Large intestine (tissue), 3 donors: Measurements from ENCODE around the gene TMEM238. TPM values are rescaled to one million over a fixed set of nuclear protein-coding genes. Genes with fewer than 3 reads are reported as not detected.

Experiments used
- DNase-seq, 2 donors: peaks; one replicate each; pipeline versions ENCODE4 v3.0.0 to v3.0.0-alpha.2; 2013
- H3K27ac ChIP-seq: one replicate; pipeline ENCODE4 v1.5.1; 2013; ENCODE audit warnings: low read length
- H3K27me3 ChIP-seq: 2 replicates; pipeline ENCODE4 v1.6.1; 2013; ENCODE audit warnings: low read length; ENCODE audit not compliant: control insufficient read depth, insufficient read depth
- H3K36me3 ChIP-seq: 2 replicates; pipeline ENCODE4 v1.6.1; 2013; ENCODE audit warnings: low read length; ENCODE audit not compliant: control insufficient read depth, insufficient read depth
- H3K4me1 ChIP-seq: one replicate; pipeline ENCODE4 v1.6.1; 2013; ENCODE audit warnings: low read length; ENCODE audit not compliant: control insufficient read depth, insufficient read depth
- H3K4me3 ChIP-seq: one replicate; pipeline ENCODE4 v1.5.1; 2013; ENCODE audit warnings: low read length
- H3K9me3 ChIP-seq: one replicate; pipeline ENCODE4 v1.6.1; 2013; ENCODE audit warnings: mild to moderate bottlenecking, low read depth, low read length, moderate library complexity; ENCODE audit not compliant: control insufficient read depth
- WGBS: methylation state at CpG from one replicate; pipeline ENCODE4 v1.1.5; 2013; ENCODE audit warnings: low lambda C conversion rate; ENCODE audit not compliant: insufficient coverage; 5-methylcytosine and 5-hydroxymethylcytosine counted together
- polyA plus RNA-seq: library from polyadenylated mRNA; unstranded; fragments of 120-200 nt; gene quantifications from one replicate; pipeline ENCODE4 v1.2.1, GENCODE V29; 2013

Gene TMEM238
- polyA plus RNA-seq, 1 donor: 8.7 TPM

- H3K4me1 ChIP-seq: no peaks in the 10 kb centered on the region
- no peak overlapping the region for H3K4me3 ChIP-seq
- peaks cover 15% of the 10 kb centered on the region for H3K27me3 ChIP-seq
- peaks cover 28% of the 10 kb centered on the region for H3K36me3 ChIP-seq
- H3K27ac ChIP-seq: no peak overlapping the region
- DNase-seq: no peak
- H3K9me3 ChIP-seq: no peaks in the 10 kb centered on the region
- WGBS: no CpG with 5 or more reads among the region's 10 CpGs
Measured at GRCh38 chr19:55347442-55348009, 36.6 kb downstream of the TMEM238 start.

- H3K9me3 ChIP-seq: no peaks in the 10 kb centered on the region
- DNase-seq: no peak
- peaks cover 9% of the 10 kb centered on the region for H3K27me3 ChIP-seq
- no peak overlapping the region for H3K4me3 ChIP-seq
- no peak overlapping the region for H3K27ac ChIP-seq
- peaks cover 34% of the 10 kb centered on the region for H3K36me3 ChIP-seq
- peaks cover under 1% of the 10 kb centered on the region for H3K4me1 ChIP-seq
- WGBS: no CpG with 5 or more reads among the region's 41 CpGs
Measured at GRCh38 chr19:55346725-55347441, 37.2 kb downstream of the TMEM238 start.

- WGBS: no CpG with 5 or more reads among the region's 43 CpGs
- DNase-seq: no peak
- Histone ChIP-seq H3K36me3 (peaks cover 37% of the 10 kb centered on the region), H3K4me1 (peaks cover 7% of the 10 kb centered on the region), H3K27me3 (peaks cover under 1% of the 10 kb centered on the region), H3K9me3 (no peaks in the 10 kb centered on the region), H3K27ac (no peak overlapping the region), H3K4me3 (no peak overlapping the region)
Measured at GRCh38 chr19:55345818-55346724, 38.0 kb downstream of the TMEM238 start.

GRCh38 chr19:55345101-55345817 is 38.8 kb downstream of the TMEM238 start:
- no peak for DNase-seq
- Histone ChIP-seq H3K27ac (no peak overlapping the region), H3K27me3 (no peaks in the 10 kb centered on the region), H3K36me3 (peaks cover 37% of the 10 kb centered on the region), H3K4me1 (peaks cover 11% of the 10 kb centered on the region), H3K4me3 (no peak overlapping the region), H3K9me3 (no peaks in the 10 kb centered on the region)
- no CpG with 5 or more reads among the region's 22 CpGs for WGBS

DNA sequence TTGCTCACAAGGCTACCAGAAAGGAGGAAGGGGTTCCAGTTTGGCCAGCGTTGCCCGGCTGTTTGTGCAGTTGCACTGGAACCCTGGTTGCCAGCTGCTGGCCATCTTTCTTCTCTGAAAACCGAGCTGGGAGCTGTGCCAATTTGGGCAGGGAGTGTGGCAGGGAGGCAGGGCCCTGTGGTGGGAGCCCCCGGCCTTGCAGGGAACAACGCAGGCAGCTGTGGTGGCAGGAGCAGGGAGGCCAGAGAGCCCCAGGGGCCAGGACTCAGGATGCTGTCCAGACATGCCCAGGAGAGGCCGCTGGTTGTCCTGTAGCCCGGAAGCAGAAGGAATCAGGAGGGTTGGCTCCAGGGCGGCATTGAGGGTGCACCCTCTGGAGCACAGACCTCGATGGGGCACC is 39.6 kb downstream of the TMEM238 start:
- no peaks in the 10 kb centered on the region for H3K27me3 ChIP-seq
- H3K4me1 ChIP-seq: peaks cover 12% of the 10 kb centered on the region
- peaks cover 37% of the 10 kb centered on the region for H3K36me3 ChIP-seq
- DNase-seq: no peak
- WGBS: no CpG with 5 or more reads among the region's 9 CpGs
- H3K27ac ChIP-seq: no peak overlapping the region
- no peaks in the 10 kb centered on the region for H3K9me3 ChIP-seq
- no peak overlapping the region for H3K4me3 ChIP-seq

DNA sequence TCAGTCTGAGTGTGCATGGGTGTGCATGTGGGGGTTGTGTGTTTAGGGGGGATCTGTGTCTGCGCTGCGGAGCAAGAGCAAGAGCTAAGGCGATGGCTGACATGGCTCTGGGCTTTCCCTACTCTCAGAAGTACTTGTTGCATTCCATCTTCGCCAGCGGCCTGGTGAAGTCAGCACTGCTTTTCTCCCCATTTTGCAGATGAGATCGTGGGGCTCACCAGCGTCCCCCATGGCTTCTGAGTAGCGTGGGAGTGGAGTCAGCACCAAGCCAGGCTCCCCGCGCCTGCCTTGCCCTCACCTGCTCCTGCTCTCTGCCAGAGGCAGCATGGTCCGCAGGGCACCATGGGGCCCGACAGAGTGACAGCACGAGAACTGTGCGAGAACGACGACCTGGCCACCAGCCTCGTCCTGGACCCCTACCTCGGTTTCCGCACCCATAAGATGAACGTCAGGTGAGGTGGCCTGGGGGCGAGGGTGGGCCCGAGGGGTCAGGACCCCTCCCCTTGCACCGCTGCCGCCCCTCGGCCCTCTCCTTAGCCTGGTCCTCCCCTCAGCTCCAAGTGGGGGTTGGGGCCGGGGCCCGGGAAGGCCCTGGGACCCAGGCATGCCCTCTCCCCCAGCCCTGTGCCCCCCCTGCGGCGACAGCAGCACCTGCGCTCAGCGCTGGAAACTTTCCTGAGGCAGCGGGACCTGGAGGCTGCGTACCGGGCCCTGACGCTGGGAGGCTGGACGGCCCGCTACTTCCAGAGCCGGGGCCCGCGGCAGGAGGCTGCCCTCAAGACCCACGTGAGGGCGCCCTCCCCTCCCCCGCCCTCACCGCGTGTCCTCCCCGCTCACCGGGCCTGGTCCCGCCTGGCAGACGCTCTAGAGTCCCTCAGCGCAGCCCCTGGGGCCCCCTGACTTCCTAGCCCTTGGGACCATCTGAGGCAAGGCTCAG is 42.2 kb downstream of the TMEM238 start:
- H3K27ac ChIP-seq: no peak overlapping the region
- H3K4me1 ChIP-seq: peaks cover 16% of the 10 kb centered on the region
- no peak overlapping the region for H3K4me3 ChIP-seq
- H3K36me3 ChIP-seq: peaks cover 32% of the 10 kb centered on the region
- no peaks in the 10 kb centered on the region for H3K9me3 ChIP-seq
- DNase-seq: no peak
- H3K27me3 ChIP-seq: no peaks in the 10 kb centered on the region
- WGBS: no CpG with 5 or more reads among the region's 50 CpGs

GRCh38 chr19:55341171-55341588 is 42.9 kb downstream of the TMEM238 start:
- peak; percentile 86 to 87 for DNase-seq
- WGBS: no CpG with 5 or more reads among the region's 15 CpGs
- H3K4me1 ChIP-seq: peaks cover 16% of the 10 kb centered on the region
- no peaks in the 10 kb centered on the region for H3K27me3 ChIP-seq
- peaks cover 30% of the 10 kb centered on the region for H3K36me3 ChIP-seq
- no peaks in the 10 kb centered on the region for H3K9me3 ChIP-seq
- peak overlapping the region; percentile 65 for H3K4me3 ChIP-seq
- H3K27ac ChIP-seq: peak overlapping the region; percentile 90

DNA sequence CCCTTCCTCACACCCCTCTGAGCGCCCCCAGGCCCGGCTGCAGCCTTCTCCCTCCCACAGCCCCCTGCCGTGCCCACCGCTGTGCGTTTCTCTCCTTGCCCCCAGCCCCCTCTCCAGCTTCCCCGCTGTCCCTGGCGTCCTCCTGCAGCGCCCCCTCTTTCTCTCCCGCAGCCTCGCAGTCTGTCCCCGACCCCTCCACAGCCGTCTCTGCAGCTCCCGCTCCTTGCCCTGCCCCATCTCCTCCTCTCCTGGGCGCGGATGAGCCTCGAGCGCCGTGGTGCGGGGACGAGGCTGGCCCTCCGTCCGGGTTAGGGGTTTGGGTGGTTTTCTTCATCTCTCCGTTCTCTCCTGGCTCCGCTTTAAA is 43.3 kb downstream of the TMEM238 start:
- DNase-seq: peak; percentile 53 to 70
- Histone ChIP-seq H3K4me1 (peaks cover 16% of the 10 kb centered on the region), H3K27ac (peak overlapping the region; percentile 90), H3K9me3 (no peaks in the 10 kb centered on the region), H3K27me3 (no peaks in the 10 kb centered on the region), H3K4me3 (peak overlapping the region; percentile 65), H3K36me3 (peaks cover 27% of the 10 kb centered on the region)
- no CpG with 5 or more reads among the region's 24 CpGs for WGBS

GRCh38 chr19:55339889-55340783 is 44.0 kb downstream of the TMEM238 start:
- Histone ChIP-seq H3K4me1 (peaks cover 16% of the 10 kb centered on the region), H3K4me3 (peak overlapping the region; percentile 65), H3K27me3 (no peaks in the 10 kb centered on the region), H3K9me3 (no peaks in the 10 kb centered on the region), H3K36me3 (peaks cover 26% of the 10 kb centered on the region), H3K27ac (peak overlapping the region; percentile 90)
- no CpG with 5 or more reads among the region's 44 CpGs for WGBS
- peak; percentile 61 to 71 for DNase-seq
